Measurements from ENCODE around the gene RLN1. TPM values are rescaled to one million over a fixed set of nuclear protein-coding genes. Genes with fewer than 3 reads are reported as not detected.

RLN1 gene
- total RNA-seq, 4 donors from 2014 or later: not detected

GRCh38 chr9:5361326-5362010 is 21.8 kb upstream of the RLN1 start:
- no peak for ATAC-seq
- Histone ChIP-seq H3K27ac (no peak overlapping the region), H3K4me3 (no peak overlapping the region), H3K27me3 (no peaks in the 10 kb centered on the region), H3K36me3 (peaks cover 0 to 4% of the 10 kb centered on the region in 2 donors), H3K9me3 (no peaks in the 10 kb centered on the region), H3K4me1 (peaks cover 0 to 7% of the 10 kb centered on the region in 2 donors)
- intact Hi-C loops (cut with DNase I; ENCODE audit: low total_unique reads) (no loop called here), in situ Hi-C loops (cut with MboI; ENCODE audit: low sequenced_read_pairs in 4 of 4) (no loop called here)
- DNase-seq: no peak
- TF ChIP-seq POLR2A (IDR thresholded peaks at IDR 0.05): no peak
- TF ChIP-seq, protein P1, sequence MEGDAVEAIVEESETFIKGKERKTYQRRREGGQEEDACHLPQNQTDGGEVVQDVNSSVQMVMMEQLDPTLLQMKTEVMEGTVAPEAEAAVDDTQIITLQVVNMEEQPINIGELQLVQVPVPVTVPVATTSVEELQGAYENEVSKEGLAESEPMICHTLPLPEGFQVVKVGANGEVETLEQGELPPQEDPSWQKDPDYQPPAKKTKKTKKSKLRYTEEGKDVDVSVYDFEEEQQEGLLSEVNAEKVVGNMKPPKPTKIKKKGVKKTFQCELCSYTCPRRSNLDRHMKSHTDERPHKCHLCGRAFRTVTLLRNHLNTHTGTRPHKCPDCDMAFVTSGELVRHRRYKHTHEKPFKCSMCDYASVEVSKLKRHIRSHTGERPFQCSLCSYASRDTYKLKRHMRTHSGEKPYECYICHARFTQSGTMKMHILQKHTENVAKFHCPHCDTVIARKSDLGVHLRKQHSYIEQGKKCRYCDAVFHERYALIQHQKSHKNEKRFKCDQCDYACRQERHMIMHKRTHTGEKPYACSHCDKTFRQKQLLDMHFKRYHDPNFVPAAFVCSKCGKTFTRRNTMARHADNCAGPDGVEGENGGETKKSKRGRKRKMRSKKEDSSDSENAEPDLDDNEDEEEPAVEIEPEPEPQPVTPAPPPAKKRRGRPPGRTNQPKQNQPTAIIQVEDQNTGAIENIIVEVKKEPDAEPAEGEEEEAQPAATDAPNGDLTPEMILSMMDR (IDR thresholded peaks at IDR 0.05 in 4 of 5, conservative IDR thresholded peaks at IDR 0.05 in 1 of 5): no peak

DNA sequence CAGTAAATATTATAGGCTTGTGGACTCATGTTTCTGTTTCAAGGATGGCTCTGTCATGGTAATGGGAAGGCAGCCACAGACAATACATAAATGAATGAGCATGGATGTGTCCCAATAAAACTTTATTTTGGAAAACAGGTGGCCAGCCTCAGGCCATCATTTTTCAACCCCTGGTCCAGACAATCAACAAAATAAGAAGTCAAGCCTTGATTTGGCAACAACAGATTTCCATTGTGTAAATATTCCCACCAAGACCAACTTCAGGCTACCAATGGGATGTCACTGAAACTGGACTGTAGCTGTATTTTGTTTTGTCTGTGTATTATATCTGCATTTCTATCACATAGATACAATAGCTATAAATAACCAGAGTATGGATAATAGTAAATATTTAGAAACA is 20.7 kb upstream of the RLN1 start:
- peaks cover 0 to 4% of the 10 kb centered on the region in 2 donors for H3K36me3 ChIP-seq
- TF ChIP-seq, protein P1 (IDR thresholded peaks at IDR 0.05 in 4 of 5, conservative IDR thresholded peaks at IDR 0.05 in 1 of 5): no peak
- TF ChIP-seq POLR2A (IDR thresholded peaks at IDR 0.05): no peak
- H3K4me3 ChIP-seq: no peak overlapping the region
- H3K27ac ChIP-seq: no peak overlapping the region
- ATAC-seq (no peak), DNase-seq (no peak)
- in situ Hi-C loops (cut with MboI; ENCODE audit: low sequenced_read_pairs in 4 of 4): no loop called here
- peaks cover 0 to 7% of the 10 kb centered on the region in 2 donors for H3K4me1 ChIP-seq
- H3K9me3 ChIP-seq: no peaks in the 10 kb centered on the region
- H3K27me3 ChIP-seq: no peaks in the 10 kb centered on the region
- intact Hi-C loops (cut with DNase I; ENCODE audit: low total_unique reads): no loop called here

GRCh38 chr9:5357431-5358105 is 17.9 kb upstream of the RLN1 start:
- no peak for TF ChIP-seq POLR2A (IDR thresholded peaks at IDR 0.05)
- TF ChIP-seq, protein P1 (IDR thresholded peaks at IDR 0.05 in 4 of 5, conservative IDR thresholded peaks at IDR 0.05 in 1 of 5): no peak
- H3K9me3 ChIP-seq: no peaks in the 10 kb centered on the region
- ATAC-seq (no peak), DNase-seq (no peak)
- no peak overlapping the region for H3K27ac ChIP-seq
- peaks cover 0 to 4% of the 10 kb centered on the region in 2 donors for H3K36me3 ChIP-seq
- intact Hi-C loops (cut with DNase I; ENCODE audit: low total_unique reads): no loop called here
- no peaks in the 10 kb centered on the region for H3K27me3 ChIP-seq
- H3K4me3 ChIP-seq: no peak overlapping the region
- in situ Hi-C loops (cut with MboI; ENCODE audit: low sequenced_read_pairs in 4 of 4): no loop called here
- peaks cover 0 to 7% of the 10 kb centered on the region in 2 donors for H3K4me1 ChIP-seq

DNA sequence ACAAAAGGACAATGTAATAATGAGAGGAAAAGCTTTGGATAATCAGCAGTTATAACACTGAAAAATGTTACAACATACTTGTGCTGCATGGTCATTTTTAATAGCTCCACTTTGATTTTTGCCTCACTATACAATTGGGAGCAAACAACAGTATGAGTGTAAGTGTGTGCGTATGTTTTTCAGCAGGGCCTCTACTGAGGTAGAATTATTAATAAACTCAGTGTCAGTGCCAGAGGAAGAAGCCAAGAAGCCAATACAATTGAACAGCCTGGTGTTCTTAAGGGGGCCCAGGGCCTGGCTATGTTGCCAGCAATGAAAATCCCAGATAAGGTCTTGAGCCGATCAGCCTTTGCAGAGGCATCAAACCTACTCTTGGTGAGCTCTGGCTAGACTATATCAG is 16.1 kb upstream of the RLN1 start:
- Histone ChIP-seq H3K27me3 (no peaks in the 10 kb centered on the region), H3K9me3 (no peaks in the 10 kb centered on the region), H3K36me3 (peaks cover 0 to 4% of the 10 kb centered on the region in 2 donors), H3K27ac (no peak overlapping the region), H3K4me1 (peaks cover 0 to 7% of the 10 kb centered on the region in 2 donors), H3K4me3 (no peak overlapping the region)
- no peak for DNase-seq
- no peak for ATAC-seq
- TF ChIP-seq, protein P1 (IDR thresholded peaks at IDR 0.05 in 4 of 5, conservative IDR thresholded peaks at IDR 0.05 in 1 of 5): no peak
- no peak for TF ChIP-seq POLR2A (IDR thresholded peaks at IDR 0.05)
- in situ Hi-C loops (cut with MboI; ENCODE audit: low sequenced_read_pairs in 4 of 4): no loop called here
- intact Hi-C loops (cut with DNase I; ENCODE audit: low total_unique reads): no loop called here
